Posterior vena cava (tissue), 2 donors: Measurements from ENCODE around the gene CCDC183. TPM values are rescaled to one million over a fixed set of nuclear protein-coding genes. Genes with fewer than 3 reads are reported as not detected.
"Not testable (repeated sequence)": the region's sequence is repeated elsewhere in the genome, so short reads cannot be mapped to it uniquely, and the experiment has no call there.

Experiments
- DNase-seq: peaks from one replicate; pipeline ENCODE4 v3.0.0-alpha.2; 2020; ENCODE audit warnings: low spot score
- intact Hi-C, 2 donors: fragments of 100-400 bp; cut with DNase I; formaldehyde crosslinking; loops; one replicate each; pipeline versions ENCODE4 v1.14.1 to v1.14.2; 2022 to 2023
- total RNA-seq, 2 donors: library from RNA; stranded (reverse); fragmentation: NEBNext Ultra II Directional; extraction: Animal tissue kit (Norgen Biotek cat#: 25700); gene quantifications; one replicate each; pipeline ENCODE4 v1.2.1, GENCODE V29; 2021
- donor health status: DM: yes; HTN: yes; CAD: no.
- donor health status: DM: yes; HTN: yes; CAD: no.

The CCDC183 gene
- total RNA-seq, 2 donors from 2014 or later, result 0.29 to 0.42 TPM

GRCh38 chr9:136829981-136830885 is 34.1 kb downstream of the CCDC183 start:
- intact Hi-C loops, result no loop called here
- no peak for DNase-seq

DNA sequence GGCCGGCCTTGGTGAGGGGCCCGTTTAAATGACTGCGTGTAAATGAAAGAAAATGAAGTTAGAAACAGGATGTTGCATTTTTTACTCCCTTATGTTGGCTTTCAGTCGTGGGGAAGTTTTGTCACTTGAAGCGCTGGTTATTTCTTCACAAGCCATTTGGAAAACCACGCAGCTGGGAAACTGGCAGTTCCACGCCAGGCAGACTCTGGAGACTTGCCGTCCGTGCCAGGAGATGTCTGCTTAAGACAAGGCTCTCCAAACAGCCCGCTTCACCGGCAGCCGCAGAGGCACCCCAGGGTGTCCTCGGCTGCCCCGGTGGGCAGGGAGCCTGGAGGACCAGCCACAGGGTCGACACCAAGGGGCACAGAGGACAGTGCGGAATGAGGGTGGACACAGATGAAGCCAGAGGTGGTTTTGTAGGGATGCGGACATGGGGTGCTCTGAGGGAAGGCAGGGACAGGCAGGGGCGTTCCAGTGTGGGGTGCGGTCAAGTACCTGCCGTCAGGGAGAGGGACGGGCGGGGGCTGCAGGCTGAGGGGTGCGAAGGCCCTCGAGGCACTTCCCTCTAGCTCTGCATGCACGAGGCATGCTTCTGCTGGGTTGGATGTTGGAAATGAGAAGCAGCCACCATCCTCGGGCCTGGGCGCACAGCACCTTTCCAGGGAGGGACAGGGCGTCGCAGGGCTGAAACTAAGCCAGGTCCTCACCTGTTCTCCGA is 35.0 kb downstream of the CCDC183 start:
- intact Hi-C loops, result no loop called here
- no peak for DNase-seq

GRCh38 chr9:136831720-136832104 is 35.6 kb downstream of the CCDC183 start:
- intact Hi-C loops, result no loop called here
- DNase-seq, result no peak

- DNase-seq, result no peak
- intact Hi-C loops, result no loop called here
Observed at GRCh38 chr9:136832581-136832980, 36.4 kb downstream of the CCDC183 start.

DNA sequence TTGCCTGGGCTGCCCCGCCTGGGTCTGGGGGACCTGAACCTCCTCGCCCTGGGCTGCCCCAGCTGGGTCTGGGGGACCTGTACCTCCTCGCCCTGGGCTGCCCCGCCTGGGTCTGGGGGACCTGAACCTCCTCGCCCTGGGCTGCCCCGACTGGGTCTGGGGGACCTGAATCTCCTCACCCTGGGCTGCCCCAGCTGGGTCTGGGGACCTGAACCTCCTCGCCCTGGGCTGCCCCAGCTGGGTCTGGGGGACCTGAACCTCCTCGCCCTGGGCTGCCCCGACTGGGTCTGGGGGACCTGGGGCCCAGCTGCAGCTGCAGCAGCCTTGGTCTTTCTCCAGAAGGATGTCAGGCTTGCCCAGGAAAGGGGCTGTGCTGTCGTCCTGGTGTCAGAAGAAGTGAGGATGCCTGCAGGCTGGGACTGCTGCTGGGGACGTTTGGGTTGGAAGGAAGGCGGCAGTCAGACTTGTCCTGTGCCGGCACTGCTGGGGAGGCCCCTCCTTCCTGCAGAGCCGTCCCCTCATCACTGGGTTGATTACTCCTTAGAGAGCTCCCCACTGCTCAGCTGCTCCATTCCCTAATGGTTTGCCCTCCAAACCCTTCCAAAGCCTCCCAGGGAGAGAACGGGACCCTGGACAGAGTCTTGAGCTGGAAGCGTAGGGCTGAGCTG is 37.4 kb downstream of the CCDC183 start:
- DNase-seq, intact Hi-C loops: not testable (repeated sequence)

DNA sequence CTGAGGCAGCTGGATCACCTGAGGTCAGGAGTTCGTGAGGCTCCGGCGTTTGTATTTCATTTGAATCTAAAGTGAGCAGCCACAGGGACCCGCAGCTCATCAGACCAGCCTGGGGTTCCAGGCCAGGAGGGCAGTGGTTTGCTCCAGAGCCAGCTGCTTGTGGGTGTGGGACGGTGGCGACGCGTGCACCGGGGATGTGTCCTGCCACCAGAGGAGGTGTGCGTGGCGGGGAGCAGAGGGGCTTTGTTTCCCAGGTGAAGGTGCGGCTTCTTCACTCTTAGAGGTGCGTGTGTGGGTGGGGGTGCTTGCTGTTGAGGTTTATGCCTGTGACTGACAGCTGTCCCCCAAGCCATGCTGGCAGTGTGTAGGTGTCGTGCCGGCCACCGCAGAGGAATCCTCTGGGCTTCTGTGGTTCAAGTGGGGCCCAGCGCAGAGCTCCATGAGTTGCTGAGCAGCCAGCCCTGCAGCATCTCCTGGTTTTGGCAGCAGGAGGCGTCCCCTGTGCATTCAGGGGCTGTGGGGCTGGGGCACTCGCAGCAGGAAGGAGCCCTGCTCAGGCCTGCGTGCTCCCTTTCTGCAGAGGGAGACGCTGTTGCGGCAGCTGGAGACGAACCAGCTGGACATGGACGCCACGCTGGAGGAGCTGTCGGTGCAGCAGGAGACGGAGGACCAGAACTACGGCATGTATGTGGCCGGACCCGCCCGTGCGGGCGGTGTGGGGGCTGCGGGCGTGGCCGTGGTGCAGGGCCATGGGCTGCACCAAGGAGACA is 39.2 kb downstream of the CCDC183 start:
- intact Hi-C loops, result no loop called here
- no peak for DNase-seq

GRCh38 chr9:136835932-136836904 is 40.1 kb downstream of the CCDC183 start:
- intact Hi-C loops, result no loop called here
- DNase-seq, result no peak

DNA sequence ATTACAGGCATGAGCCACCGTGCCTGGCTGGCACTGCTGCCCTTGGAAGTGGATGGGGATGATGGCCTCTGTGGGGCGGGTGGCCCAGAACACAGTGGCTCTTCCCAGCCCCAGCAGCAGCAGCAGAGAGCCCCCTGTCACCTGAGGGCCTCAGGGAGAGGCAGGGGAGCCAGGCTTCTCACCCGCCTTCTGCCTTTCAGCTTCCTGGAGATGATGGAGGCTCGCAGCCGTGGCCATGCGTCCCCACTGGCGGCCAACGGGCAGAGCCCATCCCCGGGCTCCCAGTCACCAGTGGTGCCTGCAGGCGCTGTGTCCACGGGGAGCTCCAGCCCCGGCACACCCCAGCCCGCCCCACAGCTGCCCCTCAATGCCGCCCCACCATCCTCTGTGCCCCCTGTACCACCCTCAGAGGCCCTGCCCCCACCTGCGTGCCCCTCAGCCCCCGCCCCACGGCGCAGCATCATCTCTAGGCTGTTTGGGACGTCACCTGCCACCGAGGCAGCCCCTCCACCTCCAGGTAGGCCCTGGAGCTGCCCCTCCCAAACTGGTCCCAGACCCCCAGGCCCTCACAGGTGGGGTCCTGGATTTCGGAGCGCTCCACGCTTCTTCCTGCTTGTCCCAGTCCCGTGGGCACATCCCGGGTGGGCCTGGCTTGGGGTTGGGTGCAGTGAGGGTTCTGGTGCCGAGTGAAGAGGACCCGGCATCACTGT is 41.2 kb downstream of the CCDC183 start:
- intact Hi-C loops, result no loop called here
- no peak for DNase-seq

DNA sequence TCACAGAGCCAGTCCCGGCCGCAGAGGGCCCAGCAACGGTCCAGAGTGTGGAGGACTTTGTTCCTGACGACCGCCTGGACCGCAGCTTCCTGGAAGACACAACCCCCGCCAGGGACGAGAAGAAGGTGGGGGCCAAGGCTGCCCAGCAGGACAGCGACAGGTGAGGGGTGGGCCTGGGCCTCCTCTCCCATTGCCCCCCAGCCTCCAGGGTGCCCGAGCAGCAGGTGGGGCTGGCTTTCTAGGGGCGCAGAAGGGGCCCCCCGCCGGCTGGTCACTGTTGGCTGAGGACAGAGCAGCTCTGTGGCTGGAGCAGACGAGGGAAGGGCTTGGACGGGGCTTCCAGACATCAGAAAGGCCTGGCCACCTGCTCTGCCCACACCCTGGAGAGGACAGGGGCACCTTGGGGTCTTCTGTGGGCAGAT is 41.7 kb downstream of the CCDC183 start:
- DNase-seq, intact Hi-C loops: not testable (repeated sequence)

- DNase-seq, result no peak
- intact Hi-C loops, result no loop called here
Observed at GRCh38 chr9:136838314-136839228, 42.4 kb downstream of the CCDC183 start.

- intact Hi-C loops, result loop anchor here in 1 of 2 donors (5.0 to 10.0 kb wide), 2 partner anchors 103 to 195 kb away; partner anchors contain the start of genes FBXW5 and FUT7
- DNase-seq, result no peak
Observed at GRCh38 chr9:136839229-136840139, 43.3 kb downstream of the CCDC183 start.

GRCh38 chr9:136840140-136840876 is 44.2 kb downstream of the CCDC183 start:
- DNase-seq, result no peak
- intact Hi-C loops, result loop anchor here in 1 of 2 donors (5.0 to 10.0 kb wide), 2 partner anchors 102 to 194 kb away; partner anchors contain the start of genes FBXW5 and FUT7

- DNase-seq, result no peak
- intact Hi-C loops, result loop anchor here in 1 of 2 donors (5.0 to 10.0 kb wide), 2 partner anchors 101 to 194 kb away; partner anchors contain the start of genes FBXW5 and FUT7
Observed at GRCh38 chr9:136840877-136841645, 44.9 kb downstream of the CCDC183 start.
